Breast epithelium (tissue), 4 donors: ENCODE data around the gene VIM. TPM values are rescaled to one million over a fixed set of nuclear protein-coding genes. Genes with fewer than 3 reads are reported as not detected.

ENCODE experiments used
- DNase-seq, 2 donors: peaks; one replicate each; pipeline ENCODE4 v3.0.0-alpha.2; 2019; ENCODE audit warnings: low spot score in 2 of 2
- H3K27ac ChIP-seq, 2 donors: fragments of 200-600 bp; sonication (generic) in 1 of 2; one replicate each; pipeline ENCODE4 v1.5.1; 2016 to 2019; ENCODE audit warnings: mild to moderate bottlenecking in 1 of 2
- H3K27me3 ChIP-seq, 2 donors: fragments of 200-600 bp; sonication (generic) in 1 of 2; one replicate each; pipeline versions ENCODE4 v1.5.1 to v1.6.0; 2017 to 2019; ENCODE audit warnings: control low read depth in 1 of 2, mild to moderate bottlenecking in 1 of 2
- H3K36me3 ChIP-seq: fragments of 200-600 bp; one replicate; pipeline ENCODE4 v1.5.1; 2019
- H3K4me1 ChIP-seq, 2 donors: fragments of 200-600 bp; sonication (generic); one replicate each; pipeline ENCODE4 v1.5.1; 2016 to 2019; ENCODE audit warnings: control low read depth in 1 of 2
- H3K4me3 ChIP-seq, 3 donors: fragments of 200-600 bp; sonication (generic); 1 replicate in 2 of 3; 2 replicates in 1 of 3; pipeline ENCODE4 v1.5.1; 2016 to 2019; ENCODE audit warnings: mild to moderate bottlenecking in 3 of 3, moderate library complexity in 2 of 3
- H3K9me3 ChIP-seq, 2 donors: fragments of 200-600 bp; sonication (generic) in 1 of 2; one replicate each; pipeline ENCODE4 v1.5.1; 2016 to 2019; ENCODE audit warnings: control low read depth in 1 of 2
- CTCF ChIP-seq, 3 donors: fragments of 450-650 bp; IDR thresholded peaks; one replicate each; pipeline ENCODE4 v1.5.1; 2016 to 2017; ENCODE audit warnings: antibody characterized with exemption in 3 of 3, mild to moderate bottlenecking in 3 of 3, moderate library complexity in 3 of 3
- POLR2A ChIP-seq: fragments of 450-650 bp; IDR thresholded peaks from one replicate; pipeline ENCODE4 v1.6.1; 2016; ENCODE audit warnings: antibody characterized with exemption, mild to moderate bottlenecking, moderate library complexity
- POLR2AphosphoS5 ChIP-seq, 3 donors: sonication (generic); formaldehyde crosslinking; IDR thresholded peaks; one replicate each; pipeline ENCODE4 v1.6.1; 2017; ENCODE audit warnings: antibody characterized with exemption in 3 of 3
- intact Hi-C: fragments of 100-400 bp; cut with DNase I; formaldehyde crosslinking; loops from one replicate; pipeline ENCODE4 v1.15.1; 2023; ENCODE audit warnings: low total_unique reads
- total RNA-seq, 3 donors: library from RNA; depleted of rRNA; stranded (reverse); fragments of >200 nt; gene quantifications; one replicate each; pipeline ENCODE4 v1.1.0, GENCODE V29; 2016

The VIM gene
- total RNA-seq, 3 donors from 2014 or later: 1,431 to 8,681 (median 2,067) TPM

GRCh38 chr10:17276756-17277424, 48.8 kb downstream of the VIM start:
- Histone ChIP-seq H3K36me3 (no peaks in the 10 kb centered on the region), H3K27me3 (no peaks in the 10 kb centered on the region), H3K4me3 (no peak overlapping the region), H3K9me3 (no peaks in the 10 kb centered on the region), H3K27ac (no peak overlapping the region), H3K4me1 (no peaks in the 10 kb centered on the region)
- intact Hi-C loops: no loop called here
- no peak for DNase-seq
- TF ChIP-seq POLR2A (no peak), CTCF (IDR thresholded peaks at IDR 0.05) (no peak), POLR2AphosphoS5 (IDR thresholded peaks at IDR 0.05) (no peak)

- no peak for DNase-seq
- Histone ChIP-seq H3K27me3 (no peaks in the 10 kb centered on the region), H3K4me3 (no peak overlapping the region), H3K27ac (no peak overlapping the region), H3K4me1 (no peaks in the 10 kb centered on the region), H3K9me3 (peaks cover 10 to 12% of the 10 kb centered on the region in 2 donors), H3K36me3 (no peaks in the 10 kb centered on the region)
- intact Hi-C loops: no loop called here
- TF ChIP-seq POLR2A: no peak
- TF ChIP-seq POLR2AphosphoS5 (IDR thresholded peaks at IDR 0.05): no peak
- no peak for TF ChIP-seq CTCF (IDR thresholded peaks at IDR 0.05)
Measured at GRCh38 chr10:17278607-17279240, 50.7 kb downstream of the VIM start.

GRCh38 chr10:17282311-17282710, 54.3 kb downstream of the VIM start:
- no peaks in the 10 kb centered on the region for H3K4me1 ChIP-seq
- peaks cover 12 to 15% of the 10 kb centered on the region in 2 donors for H3K9me3 ChIP-seq
- no peak overlapping the region for H3K4me3 ChIP-seq
- H3K27ac ChIP-seq: no peak overlapping the region
- H3K36me3 ChIP-seq: no peaks in the 10 kb centered on the region
- intact Hi-C loops: loop anchor here (5.0 kb wide), 1 partner anchor 170 kb away; the partner anchor contains the start of gene ST8SIA6
- TF ChIP-seq POLR2AphosphoS5 (IDR thresholded peaks at IDR 0.05) (no peak), CTCF (IDR thresholded peaks at IDR 0.05) (no peak), POLR2A (no peak)
- H3K27me3 ChIP-seq: no peaks in the 10 kb centered on the region
- DNase-seq: no peak

GRCh38 chr10:17286562-17287550, 58.8 kb downstream of the VIM start:
- no peak overlapping the region for H3K27ac ChIP-seq
- H3K27me3 ChIP-seq: no peaks in the 10 kb centered on the region
- intact Hi-C loops: no loop called here
- H3K36me3 ChIP-seq: no peaks in the 10 kb centered on the region
- H3K9me3 ChIP-seq: peaks cover 12 to 15% of the 10 kb centered on the region in 2 donors
- H3K4me1 ChIP-seq: no peaks in the 10 kb centered on the region
- DNase-seq: no peak
- TF ChIP-seq POLR2A (no peak), POLR2AphosphoS5 (IDR thresholded peaks at IDR 0.05) (no peak), CTCF (IDR thresholded peaks at IDR 0.05) (no peak)
- H3K4me3 ChIP-seq: no peak overlapping the region

Other genes starting within 250 kb of the VIM start
- 1 to 10 TPM; 1.6 to 5.7 (median 5.0) TPM for gene CUBN, start 98.4 kb upstream of the VIM start, total RNA-seq
- gene TRDMT1, start 26.6 kb upstream of the VIM start, total RNA-seq: 10 to 100 TPM in 2 of 3 donors, 1 to 10 TPM in 1; 5.8 to 18.6 (median 13.4) TPM
- 10 to 100 TPM in 2 of 3 donors, 1 to 10 TPM in 1; 1.3 to 32.1 (median 18.4) TPM for gene ST8SIA6, start 226.4 kb downstream of the VIM start, total RNA-seq